Measurements from ENCODE around the gene POP7. TPM values are rescaled to one million over a fixed set of nuclear protein-coding genes. Genes with fewer than 3 reads are reported as not detected.

POP7 gene
- total RNA-seq: 28.8 TPM

DNA sequence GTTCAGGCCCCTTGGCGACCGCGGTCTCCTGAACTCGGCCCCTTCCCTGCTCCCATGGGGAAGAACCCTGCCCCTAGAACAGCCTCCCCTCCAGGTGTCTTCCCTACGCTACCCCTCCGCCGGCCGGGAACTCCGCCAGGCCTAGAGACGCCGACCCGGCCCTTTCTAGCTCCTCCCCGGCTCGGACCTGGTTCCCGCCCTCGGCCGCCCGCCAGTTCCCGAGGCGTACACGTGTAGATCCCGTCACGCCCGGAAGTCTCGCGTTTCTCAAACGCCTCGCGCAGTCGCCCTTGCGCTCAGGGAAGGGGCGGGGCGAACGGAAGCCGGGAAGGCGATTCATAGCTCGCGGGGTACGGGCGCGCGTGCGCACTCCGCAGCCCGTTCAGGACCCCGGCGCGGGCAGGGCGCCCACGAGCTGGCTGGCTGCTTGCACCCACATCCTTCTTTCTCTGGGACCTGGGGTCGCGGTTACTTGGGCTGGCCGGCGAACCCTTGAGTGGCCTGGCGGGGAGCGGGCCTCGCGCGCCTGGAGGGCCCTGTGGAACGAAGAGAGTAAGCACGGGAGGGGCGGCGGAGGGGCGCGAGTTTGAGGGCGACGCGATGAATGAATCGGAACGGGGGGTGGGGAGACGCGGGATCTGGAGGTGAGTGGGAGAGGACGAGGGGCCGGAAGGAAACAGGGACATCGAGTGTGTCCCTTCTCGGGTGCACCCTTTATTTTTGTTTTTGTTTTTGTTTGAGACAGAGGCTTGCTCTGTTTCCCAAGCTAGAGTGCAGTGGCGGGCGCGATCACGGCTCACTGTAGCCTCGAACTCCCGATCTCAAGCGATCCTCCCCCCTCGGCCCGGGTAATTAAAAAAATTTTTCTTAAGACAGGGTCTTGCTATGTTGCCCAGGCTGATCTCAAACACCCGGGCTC lies at the start of gene POP7:
TSS of gene POP7 (plus strand) at position 369 of the 919 bp plus-strand sequence. CDS start 710 bp downstream, outside the sequence.

DNA sequence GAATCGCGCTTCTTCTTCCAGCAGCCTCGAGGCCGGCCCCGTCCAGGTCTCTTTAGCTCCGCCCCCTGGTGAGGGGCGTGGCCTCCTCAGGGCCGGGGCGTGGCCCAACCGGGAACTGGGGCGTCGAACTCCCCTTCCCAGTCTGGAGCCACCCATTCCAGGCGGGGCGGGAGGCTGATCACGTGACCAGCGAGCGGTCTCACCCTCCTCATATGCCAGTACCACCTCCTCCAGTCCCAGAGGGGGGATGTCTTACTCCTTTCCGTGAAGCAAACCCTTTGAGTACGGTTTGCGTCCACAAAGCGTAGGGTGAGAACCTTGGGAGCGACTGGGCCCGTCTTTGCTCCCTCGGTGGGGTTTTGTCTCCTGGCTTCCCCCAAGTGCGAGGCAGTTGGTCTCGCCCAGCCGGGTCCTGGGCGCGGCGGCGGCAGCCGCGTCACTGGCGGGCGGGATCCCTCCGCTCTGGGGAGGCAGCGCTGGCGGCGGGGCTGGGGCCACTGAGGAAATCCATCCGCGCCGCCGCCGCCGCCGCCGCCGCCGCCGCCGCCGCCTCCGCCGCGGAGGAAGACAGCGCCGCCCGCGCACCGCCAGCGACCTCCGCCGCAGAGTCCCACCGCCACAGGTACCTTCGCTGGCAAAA lies 32.5 kb upstream of the POP7 start, which contains the start of gene GNB2:
TSS of gene GNB2 (plus strand) at position 439 of the 640 bp plus-strand sequence. CDS start 2,526 bp downstream, outside the sequence.

DNA sequence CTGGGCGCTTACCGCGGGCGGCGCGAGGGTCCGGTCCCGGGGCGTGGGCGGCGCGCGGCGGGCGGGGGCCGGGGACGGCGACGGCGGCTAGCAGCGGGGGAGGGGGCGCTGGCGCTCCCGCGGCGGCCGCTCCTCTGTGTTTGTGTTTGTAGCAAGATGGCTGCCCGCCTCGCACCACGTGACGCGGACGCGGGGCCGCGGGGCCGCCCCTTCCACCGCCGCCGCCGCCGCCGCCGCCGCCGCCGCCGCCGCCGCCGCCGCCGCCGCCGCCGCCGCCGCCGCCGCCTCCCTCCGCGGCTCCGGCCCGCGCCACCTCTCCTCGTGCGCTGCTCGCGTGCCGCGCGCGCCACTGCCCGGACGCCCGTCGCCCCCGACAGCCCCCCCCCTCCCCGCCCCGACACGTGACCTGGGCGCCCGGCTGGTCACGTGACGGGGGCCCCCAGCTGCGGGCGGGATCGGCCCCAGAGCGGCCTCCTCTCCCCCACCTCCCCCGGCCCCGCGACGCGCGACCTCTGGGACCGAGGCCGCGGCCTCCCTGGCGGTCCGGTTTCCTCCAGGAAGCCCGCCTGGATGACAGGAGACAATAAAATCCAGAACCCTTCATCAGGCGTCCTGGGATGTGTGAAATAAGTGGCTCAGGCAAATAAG lies 11.7 kb upstream of the POP7 start, which contains the start of gene GIGYF1:
TSS of gene GIGYF1 (minus strand) at position 153 of the 648 bp plus-strand sequence. CDS start 6,012 bp downstream, outside the sequence.

DNA sequence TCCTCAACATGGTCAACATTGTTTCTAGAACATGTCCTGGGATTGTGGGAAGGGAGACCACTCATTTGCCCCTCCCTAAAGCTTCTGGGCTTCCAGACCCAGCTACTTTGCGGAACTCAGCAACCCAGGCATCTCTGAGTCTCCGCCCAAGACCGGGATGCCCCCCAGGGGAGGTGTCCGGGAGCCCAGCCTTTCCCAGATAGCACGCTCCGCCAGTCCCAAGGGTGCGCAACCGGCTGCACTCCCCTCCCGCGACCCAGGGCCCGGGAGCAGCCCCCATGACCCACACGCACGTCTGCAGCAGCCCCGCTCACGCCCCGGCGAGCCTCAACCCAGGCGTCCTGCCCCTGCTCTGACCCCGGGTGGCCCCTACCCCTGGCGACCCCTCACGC lies 14.4 kb downstream of the POP7 start, which contains the start of gene EPO:
TSS of gene EPO (plus strand) at position 190 of the 392 bp plus-strand sequence. CDS start 513 bp downstream, outside the sequence.

Other genes starting within 250 kb of the POP7 start
- gene SPACDR, start 241.9 kb upstream of the POP7 start, total RNA-seq: not detected
- 6.6 TPM for gene TSC22D4, start 226.9 kb upstream of the POP7 start, total RNA-seq
- 38.5 TPM for gene NYAP1, start 222.2 kb upstream of the POP7 start, total RNA-seq
- 4.7 TPM for gene AGFG2, start 166.9 kb upstream of the POP7 start, total RNA-seq
- not detected for gene SAP25, start 132.2 kb upstream of the POP7 start, total RNA-seq
- 17.5 TPM for gene LRCH4, start 120.0 kb upstream of the POP7 start, total RNA-seq
- not detected for gene FBXO24, start 119.8 kb upstream of the POP7 start, total RNA-seq
- gene PCOLCE, start 103.8 kb upstream of the POP7 start, total RNA-seq: 4.1 TPM
- 23.5 TPM for gene MOSPD3, start 93.6 kb upstream of the POP7 start, total RNA-seq
- 6.6 TPM for gene TFR2, start 64.6 kb upstream of the POP7 start, total RNA-seq
- 107 TPM for gene ACTL6B, start 49.7 kb upstream of the POP7 start, total RNA-seq
- 74.5 TPM for gene GNB2, start 32.4 kb upstream of the POP7 start, total RNA-seq
- 35.4 TPM for gene GIGYF1, start 11.9 kb upstream of the POP7 start, total RNA-seq
- gene EPO, start 14.3 kb downstream of the POP7 start, total RNA-seq: not detected
- gene ZAN, start 27.5 kb downstream of the POP7 start, total RNA-seq: not detected
- 11.0 TPM for gene EPHB4, start 121.4 kb downstream of the POP7 start, total RNA-seq
- gene SLC12A9, start 146.6 kb downstream of the POP7 start, total RNA-seq: 30.4 TPM
- 3.8 TPM for gene TRIP6, start 161.3 kb downstream of the POP7 start, total RNA-seq
- 64.5 TPM for gene SRRT, start 169.0 kb downstream of the POP7 start, total RNA-seq
- gene UFSP1, start 183.6 kb downstream of the POP7 start, total RNA-seq: 2.5 TPM
- gene ACHE, start 189.8 kb downstream of the POP7 start, total RNA-seq: 13.1 TPM
- 0.63 TPM for gene MUC3A, start 243.4 kb downstream of the POP7 start, total RNA-seq